Endothelial cell of umbilical vein (primary cell): ENCODE results near the gene SDHA. TPM values are rescaled to one million over a fixed set of nuclear protein-coding genes. Genes with fewer than 3 reads are reported as not detected.

Source experiments
- BruUV-seq: library from RNA; stranded (reverse); fragments of 400-500 nt; replicated peaks from 2 replicates; lab custom pipeline; 2021; lab: Mats Ljungman, UMichigan
- CTCF ChIA-PET: fragments of 300-600, 350-600 bp; sonication (Branson Sonifier 250); formaldehyde crosslinking; loops from one replicate; lab custom pipeline; 2021; ENCODE audit warnings: antibody characterized with exemption, inconsistent platforms; lab: Charles Lee
- POLR2A ChIA-PET: fragments of 300-600, 350-600 bp; sonication (Branson Sonifier 250); formaldehyde crosslinking; loops from one replicate; lab custom pipeline; 2021; ENCODE audit warnings: antibody characterized with exemption, inconsistent platforms; lab: Charles Lee
- DNase-seq: peaks from one replicate; pipeline ENCODE4 v3.0.0-alpha.2; 2011; ENCODE audit warnings: low read depth, low spot score
- FAIRE-seq: peaks from 2 replicates; lab custom pipeline; 2011; peaks lifted over from hg19 to GRCh38; lab: Jason Lieb, UNC
- H2AFZ ChIP-seq: 2 replicates; pipeline ENCODE4 v1.6.0; 2012; ENCODE audit warnings: low read depth, low read length, control low read depth, inconsistent platforms
- H3K27ac ChIP-seq: 2 replicates; pipeline ENCODE4 v1.5.1; 2011; ENCODE audit warnings: low read depth, mild to moderate bottlenecking, control low read depth, low read length, moderate library complexity; ENCODE audit not compliant: insufficient read depth
- H3K27me3 ChIP-seq, 2 experiments: 2 replicates each; pipeline versions ENCODE4 v1.6.0 to v1.6.1; 2011; ENCODE audit warnings: low read length in 2 of 2, mixed read lengths in 1 of 2; ENCODE audit not compliant: control insufficient read depth in 2 of 2, insufficient read depth in 2 of 2
- H3K36me3 ChIP-seq, 2 experiments: 2 replicates in 1 of 2; 3 replicates in 1 of 2; pipeline ENCODE4 v1.5.1; 2011; ENCODE audit warnings: low read length in 2 of 2, mild to moderate bottlenecking in 1 of 2, moderate library complexity in 1 of 2; ENCODE audit not compliant: control insufficient read depth in 2 of 2, insufficient read depth in 2 of 2; ENCODE audit errors: extremely low read depth in 1 of 2
- H3K4me1 ChIP-seq: 3 replicates; pipeline ENCODE4 v1.5.1; 2011; ENCODE audit warnings: mild to moderate bottlenecking, low read length; ENCODE audit not compliant: control insufficient read depth, insufficient read depth; ENCODE audit errors: extremely low read depth
- H3K4me2 ChIP-seq: 2 replicates; pipeline ENCODE4 v1.6.1; 2011; ENCODE audit warnings: low read length, control low read depth, mixed read lengths; ENCODE audit not compliant: insufficient read depth
- H3K4me3 ChIP-seq, 3 experiments: fragments of 200-600 bp in 1 of 3; sonication (generic), shearing (Covaris generic) in 1 of 3; replicated peaks in 1 of 3; 2 replicates each; pipeline ENCODE4 v1.5.1; 2011 to 2016; ENCODE audit warnings: control low read depth in 3 of 3, low read length in 3 of 3, mild to moderate bottlenecking in 2 of 3, inconsistent platforms in 1 of 3, low read depth in 1 of 3, moderate library complexity in 1 of 3; ENCODE audit not compliant: insufficient read depth in 1 of 3
- H3K79me2 ChIP-seq: 2 replicates; pipeline ENCODE4 v1.6.0; 2012; ENCODE audit warnings: low read length, inconsistent platforms; ENCODE audit not compliant: control insufficient read depth, insufficient read depth
- H3K9ac ChIP-seq: replicated peaks from 2 replicates; pipeline ENCODE3; 2011; ENCODE audit warnings: low read length, control low read depth; ENCODE audit not compliant: insufficient read depth; ENCODE audit errors: extremely low read depth
- H3K9me1 ChIP-seq: replicated peaks from 3 replicates; pipeline ENCODE4 v1.6.0; 2011; ENCODE audit warnings: mild to moderate bottlenecking, low read length; ENCODE audit not compliant: control insufficient read depth, insufficient read depth; ENCODE audit errors: extremely low read depth
- H3K9me3 ChIP-seq: replicated peaks from 2 replicates; pipeline ENCODE4 v1.5.1; 2012; ENCODE audit warnings: low read length, inconsistent platforms; ENCODE audit not compliant: control insufficient read depth, insufficient read depth
- H4K20me1 ChIP-seq: replicated peaks from 2 replicates; pipeline ENCODE3; 2011; ENCODE audit warnings: mild to moderate bottlenecking, low read length; ENCODE audit not compliant: control insufficient read depth, insufficient read depth; ENCODE audit errors: extremely low read depth
- CTCF ChIP-seq, 2 donors: IDR thresholded peaks; 1 replicate in 1 of 2; 2 replicates in 1 of 2; pipeline ENCODE4 v1.5.1; 2011; ENCODE audit warnings: low read length in 2 of 2, mild to moderate bottlenecking in 2 of 2, moderate library complexity in 2 of 2, control low read depth in 1 of 2, inconsistent platforms in 1 of 2, low read depth in 1 of 2; ENCODE audit not compliant: insufficient read depth in 1 of 2; ENCODE audit errors: extremely low read depth in 1 of 2
- GATA2 ChIP-seq: IDR thresholded peaks from 2 replicates; pipeline ENCODE4 v1.7.0; 2011; ENCODE audit warnings: low read depth, mild to moderate bottlenecking, moderate library complexity, mixed read lengths, low read length; ENCODE audit not compliant: insufficient read length, insufficient read depth
- JUN ChIP-seq: IDR thresholded peaks from 2 replicates; pipeline ENCODE4 v1.6.1; 2011; ENCODE audit warnings: borderline replicate concordance, low read depth; ENCODE audit not compliant: insufficient read length, insufficient read depth
- MAX ChIP-seq: IDR thresholded peaks from 2 replicates; pipeline ENCODE4 v1.6.1; 2011; ENCODE audit not compliant: insufficient read depth, insufficient read length
- POLR2A ChIP-seq: IDR thresholded peaks from 2 replicates; pipeline ENCODE4 v1.6.1; 2012; ENCODE audit warnings: low read depth, mild to moderate bottlenecking, control low read depth, low read length
- POLR2AphosphoS5 ChIP-seq: IDR thresholded peaks from 2 replicates; pipeline ENCODE4 v1.6.1; 2012; ENCODE audit warnings: low read depth, mild to moderate bottlenecking, control low read depth, low read length, moderate library complexity; ENCODE audit not compliant: insufficient read depth
- dilution Hi-C: fragments of 300-500 bp; cut with MboI; formaldehyde crosslinking; loops from one replicate; pipeline ENCODE4 v1.15.0; 2019; ENCODE audit warnings: low sequenced_read_pairs; ENCODE audit not compliant: extremely low pct_ligation_motif_present
- intact Hi-C: fragments of 100-400 bp; cut with micrococcal nuclease; formaldehyde crosslinking; loops from one replicate; pipeline ENCODE4 v1.10.0; 2022
- polyA plus RNA-seq, 4 experiments: library from polyadenylated mRNA; depleted of rRNA in 3 of 4; stranded (reverse) in 3 of 4; unstranded in 1 of 4; fragments of >200 nt; gene quantifications; 2 replicates each; pipeline versions ENCODE4 v1.2.1 to v1.2.3, GENCODE V29; 2011 to 2012; ENCODE audit warnings: missing spikeins in 1 of 4
- total RNA-seq: library from RNA; stranded (reverse); gene quantifications from 2 replicates; pipeline ENCODE4 v1.2.3, GENCODE V29; 2021

SDHA gene
- total and polyA plus RNA-seq, 2 donors (not counting 3 experiments of a cell fraction or from before 2014, with no cell fraction given), result 121 to 153 TPM

- dilution Hi-C loops, result no loop called here
- Histone ChIP-seq H2AFZ (no peak overlapping the region), H4K20me1 (no peaks in the 10 kb centered on the region), H3K4me2 (no peak overlapping the region), H3K36me3 (peaks cover 4 to 14% of the 10 kb centered on the region in 2 experiments), H3K9me1 (no peaks in the 10 kb centered on the region), H3K4me1 (no peaks in the 10 kb centered on the region), H3K79me2 (no peaks in the 10 kb centered on the region), H3K27ac (no peak overlapping the region), H3K27me3 (no peaks in the 10 kb centered on the region), H3K9ac (no peak overlapping the region), H3K9me3 (no peaks in the 10 kb centered on the region), H3K4me3 (no peak overlapping the region)
- no TSS peak for BruUV-seq
- FAIRE-seq, result no peak
- intact Hi-C loops, result no loop called here
- ChIA-PET CTCF (interaction anchor here (1.9 kb wide), 1 partner anchor 12 kb away, joined by 8 read pairs; no protein-coding TSS in a partner anchor), POLR2A (no interaction called here)
- DNase-seq, result no peak
- TF ChIP-seq GATA2 (no peak), MAX (no peak)
Measured at GRCh38 chr5:199950-200645, 18.0 kb upstream of the SDHA start.

GRCh38 chr5:200985-201384 lies 17.1 kb upstream of the SDHA start:
- no peak overlapping the region for H2AFZ ChIP-seq
- TF ChIP-seq POLR2AphosphoS5 (no peak), JUN (no peak), POLR2A (no peak), CTCF (IDR thresholded peaks at IDR 0.05; ENCODE audit: extremely low read depth in 1 of 2, insufficient read depth in 1 of 2, low read depth in 1 of 2, low read length in 2 of 2) (no peak)
- H3K4me1 ChIP-seq, result no peaks in the 10 kb centered on the region
- no peak overlapping the region for H3K27ac ChIP-seq
- ChIA-PET CTCF (no interaction called here), POLR2A (no interaction called here)
- FAIRE-seq, result no peak
- DNase-seq, result no peak
- no TSS peak for BruUV-seq
- H3K9me1 ChIP-seq, result no peaks in the 10 kb centered on the region
- H3K27me3 ChIP-seq, result no peaks in the 10 kb centered on the region
- H3K79me2 ChIP-seq, result no peaks in the 10 kb centered on the region
- peaks cover 5 to 17% of the 10 kb centered on the region in 2 experiments for H3K36me3 ChIP-seq
- H4K20me1 ChIP-seq, result no peaks in the 10 kb centered on the region
- H3K9me3 ChIP-seq, result no peaks in the 10 kb centered on the region
- no peak overlapping the region for H3K9ac ChIP-seq
- no peak overlapping the region for H3K4me2 ChIP-seq
- no peak overlapping the region for H3K4me3 ChIP-seq
- intact Hi-C loops, result no loop called here
- dilution Hi-C loops, result no loop called here
